PC-3 (cell line): ENCODE results near the gene SPATA1. TPM values are rescaled to one million over a fixed set of nuclear protein-coding genes. Genes with fewer than 3 reads are reported as not detected.

Experiments used
- ATAC-seq: fragments of 200-7000 bp; cut with Tn5 transposase; 2 replicates; pipeline ENCODE4 v1.9.1; 2020; ENCODE audit warnings: mild to moderate bottlenecking, moderate library complexity
- BruUV-seq: library from RNA; stranded (reverse); fragments of 400-500 nt; replicated peaks from 2 replicates; lab custom pipeline; 2021; lab: Mats Ljungman, UMichigan
- CTCF ChIA-PET: fragments of 300-600 bp; sonication (Branson Sonifier 250); formaldehyde crosslinking; loops from one replicate; lab custom pipeline; 2022; ENCODE audit warnings: antibody characterized with exemption; lab: Charles Lee
- POLR2A ChIA-PET: fragments of 300-600 bp; sonication (Branson Sonifier 250); formaldehyde crosslinking; loops from one replicate; lab custom pipeline; 2022; ENCODE audit warnings: antibody characterized with exemption; ENCODE audit not compliant: unreplicated experiment; lab: Charles Lee
- DNase-seq: peaks from one replicate; pipeline ENCODE4 v3.0.0-alpha.2; 2015
- H2AFZ ChIP-seq: fragments of 300-600 bp; sonication (generic); 2 replicates; pipeline ENCODE4 v1.6.0; 2016; ENCODE audit warnings: antibody characterized with exemption, low read length
- H3F3A ChIP-seq: fragments of 300-600 bp; sonication (generic); one replicate; pipeline ENCODE4 v1.6.0; 2017; ENCODE audit warnings: antibody characterized with exemption, low read length, control low read depth, mild to moderate bottlenecking; ENCODE audit not compliant: unreplicated experiment
- H3K27ac ChIP-seq: fragments of 300-600 bp; sonication (generic); 2 replicates; pipeline ENCODE4 v1.5.1; 2016; ENCODE audit warnings: mild to moderate bottlenecking, low read length
- H3K27me3 ChIP-seq: fragments of 300-600 bp; sonication (generic); 2 replicates; pipeline ENCODE4 v1.6.1; 2016; ENCODE audit warnings: low read length, mixed read lengths
- H3K36me3 ChIP-seq: fragments of 300-600 bp; sonication (generic); 2 replicates; pipeline ENCODE4 v1.6.1; 2016; ENCODE audit warnings: low read depth, mixed run types, low read length, mixed read lengths
- H3K4me1 ChIP-seq: fragments of 300-600 bp; sonication (generic); 2 replicates; pipeline ENCODE4 v1.5.1; 2016; ENCODE audit warnings: low read length; ENCODE audit not compliant: insufficient read depth
- H3K4me2 ChIP-seq: fragments of 300-600 bp; sonication (generic); 2 replicates; pipeline ENCODE4 v1.6.0; 2016; ENCODE audit warnings: low read length
- H3K4me3 ChIP-seq: fragments of 300-600 bp; sonication (generic); 2 replicates; pipeline ENCODE4 v1.5.1; 2016; ENCODE audit warnings: mild to moderate bottlenecking, low read length, mixed read lengths
- H3K79me2 ChIP-seq: fragments of 300-600 bp; sonication (generic); 2 replicates; pipeline ENCODE4 v1.6.1; 2017; ENCODE audit warnings: low read length, mixed read lengths
- H3K9ac ChIP-seq: fragments of 300-600 bp; sonication (generic); 2 replicates; pipeline ENCODE4 v1.6.0; 2016; ENCODE audit warnings: mild to moderate bottlenecking, low read length
- H3K9me2 ChIP-seq: fragments of 300-600 bp; sonication (generic); replicated peaks from 2 replicates; pipeline ENCODE4 v1.6.1; 2016; ENCODE audit warnings: mixed run types, low read length, mixed read lengths
- H3K9me3 ChIP-seq: fragments of 300-600 bp; sonication (generic); 2 replicates; pipeline ENCODE4 v1.6.1; 2016; ENCODE audit warnings: low read length, mixed read lengths
- H4K20me1 ChIP-seq: fragments of 300-600 bp; sonication (generic); 2 replicates; pipeline ENCODE4 v1.6.1; 2016; ENCODE audit warnings: low read length, mixed read lengths
- EZH2 ChIP-seq: fragments of 300-600 bp; sonication (generic); IDR thresholded peaks from one replicate; pipeline ENCODE4 v1.6.1; 2017; ENCODE audit warnings: antibody characterized with exemption, mild to moderate bottlenecking, low read length; ENCODE audit not compliant: unreplicated experiment
- EZH2phosphoT487 ChIP-seq: fragments of 300-600 bp; sonication (generic); IDR thresholded peaks from 2 replicates; pipeline ENCODE4 v1.6.1; 2018; ENCODE audit warnings: mild to moderate bottlenecking, antibody characterized with exemption, low read length, borderline replicate concordance
- intact Hi-C: fragments of 100-400 bp; cut with micrococcal nuclease; formaldehyde crosslinking; loops from 2 replicates; pipeline ENCODE4 v1.9.0; 2023
- total RNA-seq: library from RNA; depleted of rRNA; stranded (reverse); fragments of >200 nt; gene quantifications from 2 replicates; pipeline ENCODE4 v1.2.3, GENCODE V29; 2014
- TF ChIP-seq, protein P1 (sequence below): fragments of 300-600 bp; sonication (generic); conservative IDR thresholded peaks from 2 replicates; pipeline ENCODE4 v1.5.1; 2017; ENCODE audit warnings: antibody characterized with exemption, low read depth, mild to moderate bottlenecking, low read length

The SPATA1 gene
- total RNA-seq, 1 experiment from 2014 or later: 2.9 TPM

DNA sequence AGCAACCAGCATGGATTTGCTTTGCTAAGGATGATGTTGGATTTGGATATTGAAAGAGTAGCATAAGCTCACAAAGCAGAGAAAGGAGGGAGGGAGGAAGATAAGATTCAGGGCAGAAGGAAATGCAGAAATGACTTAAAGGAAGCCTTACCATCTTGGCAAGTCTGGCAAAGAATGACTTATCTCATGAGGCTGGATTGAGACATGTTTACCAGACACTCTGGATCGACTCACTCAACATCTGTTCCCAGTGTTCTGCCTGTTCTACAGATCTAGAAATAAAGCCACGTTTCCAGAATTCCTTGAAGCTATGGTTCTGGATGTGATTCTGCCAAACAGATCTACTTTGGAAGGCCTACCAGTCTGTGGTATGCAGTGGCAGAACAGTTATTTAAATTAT lies 106.8 kb downstream of the SPATA1 start:
- H3K36me3 ChIP-seq: peaks cover 10% of the 10 kb centered on the region; the same call in 1 of the 2 replicates
- H3K4me3 ChIP-seq: no peak overlapping the region
- H3K4me2 ChIP-seq: no peak overlapping the region
- TF ChIP-seq, protein P1, sequence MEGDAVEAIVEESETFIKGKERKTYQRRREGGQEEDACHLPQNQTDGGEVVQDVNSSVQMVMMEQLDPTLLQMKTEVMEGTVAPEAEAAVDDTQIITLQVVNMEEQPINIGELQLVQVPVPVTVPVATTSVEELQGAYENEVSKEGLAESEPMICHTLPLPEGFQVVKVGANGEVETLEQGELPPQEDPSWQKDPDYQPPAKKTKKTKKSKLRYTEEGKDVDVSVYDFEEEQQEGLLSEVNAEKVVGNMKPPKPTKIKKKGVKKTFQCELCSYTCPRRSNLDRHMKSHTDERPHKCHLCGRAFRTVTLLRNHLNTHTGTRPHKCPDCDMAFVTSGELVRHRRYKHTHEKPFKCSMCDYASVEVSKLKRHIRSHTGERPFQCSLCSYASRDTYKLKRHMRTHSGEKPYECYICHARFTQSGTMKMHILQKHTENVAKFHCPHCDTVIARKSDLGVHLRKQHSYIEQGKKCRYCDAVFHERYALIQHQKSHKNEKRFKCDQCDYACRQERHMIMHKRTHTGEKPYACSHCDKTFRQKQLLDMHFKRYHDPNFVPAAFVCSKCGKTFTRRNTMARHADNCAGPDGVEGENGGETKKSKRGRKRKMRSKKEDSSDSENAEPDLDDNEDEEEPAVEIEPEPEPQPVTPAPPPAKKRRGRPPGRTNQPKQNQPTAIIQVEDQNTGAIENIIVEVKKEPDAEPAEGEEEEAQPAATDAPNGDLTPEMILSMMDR: no peak
- no peak for TF ChIP-seq EZH2phosphoT487
- no peak for TF ChIP-seq EZH2
- H3K79me2 ChIP-seq: no peaks in the 10 kb centered on the region
- H4K20me1 ChIP-seq: no peaks in the 10 kb centered on the region
- POLR2A ChIA-PET: no interaction called here
- H3F3A ChIP-seq: no peaks in the 10 kb centered on the region
- intact Hi-C loops: no loop called here
- H3K9ac ChIP-seq: no peak overlapping the region
- CTCF ChIA-PET: no interaction called here
- H3K27ac ChIP-seq: no peak overlapping the region
- no peak overlapping the region for H2AFZ ChIP-seq
- H3K9me3 ChIP-seq: peaks cover 14% of the 10 kb centered on the region; the same call in 1 of the 2 replicates
- ATAC-seq (no peak), DNase-seq (no peak)
- H3K9me2 ChIP-seq: no peaks in the 10 kb centered on the region
- BruUV-seq: no TSS peak
- H3K27me3 ChIP-seq: no peaks in the 10 kb centered on the region
- no peaks in the 10 kb centered on the region for H3K4me1 ChIP-seq

DNA sequence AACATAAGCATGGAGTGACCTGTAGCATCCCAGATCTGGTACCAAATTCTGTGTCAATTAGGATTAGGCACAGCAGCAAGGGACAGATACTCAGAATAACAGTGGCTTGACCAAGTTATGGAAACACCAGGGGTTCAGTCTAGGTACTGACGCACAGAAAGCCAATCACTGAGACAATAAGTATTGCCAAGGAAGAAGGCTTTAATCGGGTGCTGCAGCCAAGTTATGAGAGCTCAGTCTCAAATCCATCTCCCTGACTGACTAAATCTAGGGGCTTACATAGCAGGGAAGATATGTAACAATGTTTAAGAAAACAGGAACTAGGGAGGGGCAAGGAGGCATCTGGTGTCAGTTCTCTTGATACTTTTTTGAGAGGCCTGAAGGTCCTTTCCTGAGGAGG lies 107.7 kb downstream of the SPATA1 start:
- no peak overlapping the region for H3K9ac ChIP-seq
- no peaks in the 10 kb centered on the region for H3K27me3 ChIP-seq
- ChIA-PET CTCF (no interaction called here), POLR2A (no interaction called here)
- no peak overlapping the region for H2AFZ ChIP-seq
- no peak overlapping the region for H3K27ac ChIP-seq
- H3K4me3 ChIP-seq: no peak overlapping the region
- no peak overlapping the region for H3K4me2 ChIP-seq
- peaks cover 10% of the 10 kb centered on the region; the same call in 1 of the 2 replicates for H3K36me3 ChIP-seq
- no peak for TF ChIP-seq EZH2phosphoT487
- no peak for TF ChIP-seq EZH2
- TF ChIP-seq, protein P1: no peak
- H3F3A ChIP-seq: no peaks in the 10 kb centered on the region
- intact Hi-C loops: no loop called here
- H3K9me3 ChIP-seq: peaks cover 14% of the 10 kb centered on the region; the same call in 1 of the 2 replicates
- H3K79me2 ChIP-seq: no peaks in the 10 kb centered on the region
- no TSS peak for BruUV-seq
- peaks cover 4% of the 10 kb centered on the region for H3K4me1 ChIP-seq
- no peaks in the 10 kb centered on the region for H4K20me1 ChIP-seq
- no peak for DNase-seq
- no peaks in the 10 kb centered on the region for H3K9me2 ChIP-seq
- no peak for ATAC-seq

DNA sequence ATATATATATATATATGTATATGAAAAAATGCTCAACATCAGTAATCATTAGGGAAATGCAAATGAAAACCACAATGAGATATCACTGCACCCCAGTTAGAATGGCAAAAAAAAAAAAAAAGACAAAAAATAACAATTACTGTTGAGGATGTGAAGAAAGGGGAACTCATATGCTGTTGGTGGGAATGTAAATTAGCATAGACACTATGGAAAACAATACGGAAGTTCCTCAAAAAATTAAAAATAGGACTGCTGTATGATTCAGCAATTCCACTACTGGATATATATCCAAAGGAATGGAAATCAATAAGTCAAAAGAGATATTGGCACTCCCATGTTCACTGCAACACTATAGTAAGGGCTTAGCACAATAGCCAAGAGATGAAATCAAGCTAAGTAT lies 109.6 kb downstream of the SPATA1 start:
- Histone ChIP-seq H3K27ac (no peak overlapping the region), H3K27me3 (no peaks in the 10 kb centered on the region), H3F3A (peaks cover 4% of the 10 kb centered on the region), H3K9ac (no peak overlapping the region), H3K4me3 (no peak overlapping the region), H3K4me2 (no peak overlapping the region), H3K36me3 (peaks cover 10% of the 10 kb centered on the region; the same call in 1 of the 2 replicates), H4K20me1 (no peaks in the 10 kb centered on the region), H2AFZ (no peak overlapping the region), H3K79me2 (no peaks in the 10 kb centered on the region), H3K9me2 (no peaks in the 10 kb centered on the region), H3K9me3 (peaks cover 14% of the 10 kb centered on the region; the same call in 1 of the 2 replicates), H3K4me1 (peaks cover 20% of the 10 kb centered on the region)
- DNase-seq: no peak
- intact Hi-C loops: no loop called here
- CTCF ChIA-PET: no interaction called here
- BruUV-seq: no TSS peak
- POLR2A ChIA-PET: no interaction called here
- TF ChIP-seq EZH2phosphoT487 (no peak), EZH2 (no peak)
- TF ChIP-seq, protein P1: no peak
- no peak for ATAC-seq
